SU-DHL-6 (cell line): ENCODE data around the gene RAPGEF6.

Experiments used
- EZH2phosphoT487 ChIP-seq: fragments of 200-600 bp; sonication (generic), shearing (Covaris generic); conservative IDR thresholded peaks from 2 replicates; pipeline ENCODE4 v1.6.1; 2018; ENCODE audit warnings: mild to moderate bottlenecking, antibody characterized with exemption, low read length, moderate library complexity, mixed read lengths
- TF ChIP-seq, protein P1 (sequence below): fragments of 200-600 bp; sonication (generic); IDR thresholded peaks from one replicate; pipeline ENCODE4 v1.5.1; 2017; ENCODE audit warnings: antibody characterized with exemption, mild to moderate bottlenecking, low read length, moderate library complexity; ENCODE audit not compliant: insufficient read depth, poor library complexity, severe bottlenecking

DNA sequence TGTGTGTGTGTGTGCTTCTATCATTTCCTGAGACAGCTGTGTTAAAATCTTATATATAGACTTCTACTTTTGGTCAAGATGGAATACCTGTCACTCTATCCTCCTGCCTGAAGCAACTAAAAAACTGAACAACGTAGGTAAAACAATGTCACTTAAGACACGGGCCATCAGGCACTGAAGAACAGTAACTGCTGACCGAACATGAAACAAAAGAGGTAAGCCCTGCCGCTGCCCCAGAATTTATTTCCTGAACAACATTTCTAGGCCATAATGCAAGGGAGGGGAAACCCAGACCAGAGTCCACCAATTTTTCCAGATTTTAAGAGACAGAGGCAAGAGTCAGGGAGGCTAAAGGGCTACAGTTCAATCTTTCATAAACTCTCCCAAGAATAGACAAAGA is 215.2 kb downstream of the RAPGEF6 start:
- TF ChIP-seq, protein P1, sequence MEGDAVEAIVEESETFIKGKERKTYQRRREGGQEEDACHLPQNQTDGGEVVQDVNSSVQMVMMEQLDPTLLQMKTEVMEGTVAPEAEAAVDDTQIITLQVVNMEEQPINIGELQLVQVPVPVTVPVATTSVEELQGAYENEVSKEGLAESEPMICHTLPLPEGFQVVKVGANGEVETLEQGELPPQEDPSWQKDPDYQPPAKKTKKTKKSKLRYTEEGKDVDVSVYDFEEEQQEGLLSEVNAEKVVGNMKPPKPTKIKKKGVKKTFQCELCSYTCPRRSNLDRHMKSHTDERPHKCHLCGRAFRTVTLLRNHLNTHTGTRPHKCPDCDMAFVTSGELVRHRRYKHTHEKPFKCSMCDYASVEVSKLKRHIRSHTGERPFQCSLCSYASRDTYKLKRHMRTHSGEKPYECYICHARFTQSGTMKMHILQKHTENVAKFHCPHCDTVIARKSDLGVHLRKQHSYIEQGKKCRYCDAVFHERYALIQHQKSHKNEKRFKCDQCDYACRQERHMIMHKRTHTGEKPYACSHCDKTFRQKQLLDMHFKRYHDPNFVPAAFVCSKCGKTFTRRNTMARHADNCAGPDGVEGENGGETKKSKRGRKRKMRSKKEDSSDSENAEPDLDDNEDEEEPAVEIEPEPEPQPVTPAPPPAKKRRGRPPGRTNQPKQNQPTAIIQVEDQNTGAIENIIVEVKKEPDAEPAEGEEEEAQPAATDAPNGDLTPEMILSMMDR = no peak
- TF ChIP-seq EZH2phosphoT487 = no peak
